AG09319 (cell line): ENCODE measurements around the gene FYB2.

ENCODE experiments used
- DNase-seq: peaks from one replicate; pipeline ENCODE4 v3.0.0-alpha.2; 2010; ENCODE audit warnings: low read depth; ENCODE audit errors: extremely low read depth
- CTCF ChIP-seq: IDR thresholded peaks from 2 replicates; pipeline ENCODE4 v1.5.1; 2011; ENCODE audit warnings: low read depth, mild to moderate bottlenecking, inconsistent platforms, low read length, moderate library complexity

The FYB2 gene, protein sequence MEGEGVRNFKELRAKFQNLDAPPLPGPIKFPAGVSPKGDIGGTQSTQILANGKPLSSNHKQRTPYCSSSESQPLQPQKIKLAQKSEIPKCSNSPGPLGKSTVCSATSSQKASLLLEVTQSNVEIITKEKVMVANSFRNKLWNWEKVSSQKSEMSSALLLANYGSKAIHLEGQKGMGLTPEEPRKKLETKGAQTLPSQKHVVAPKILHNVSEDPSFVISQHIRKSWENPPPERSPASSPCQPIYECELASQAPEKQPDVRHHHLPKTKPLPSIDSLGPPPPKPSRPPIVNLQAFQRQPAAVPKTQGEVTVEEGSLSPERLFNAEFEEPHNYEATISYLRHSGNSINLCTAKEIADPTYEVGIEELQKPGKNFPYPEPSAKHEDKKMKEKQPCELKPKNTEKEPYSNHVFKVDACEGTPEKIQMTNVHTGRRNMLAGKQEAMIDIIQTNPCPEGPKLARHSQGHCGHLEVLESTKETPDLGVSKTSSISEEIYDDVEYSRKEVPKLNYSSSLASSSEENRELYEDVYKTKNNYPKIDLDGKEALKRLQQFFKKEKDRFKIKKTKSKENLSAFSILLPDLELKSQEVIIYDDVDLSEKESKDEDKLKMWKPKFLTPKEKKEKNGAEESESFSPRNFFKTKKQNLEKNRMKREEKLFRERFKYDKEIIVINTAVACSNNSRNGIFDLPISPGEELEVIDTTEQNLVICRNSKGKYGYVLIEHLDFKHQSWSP

GRCh38 chr1:56819387-56819899 lies at the start of gene FYB2:
Gene FYB2 (minus strand): TSS chr1:56819404. CDS start chr1:56819290, 114 bp downstream.
- DNase-seq: no peak
- no peak for TF ChIP-seq CTCF

DNA sequence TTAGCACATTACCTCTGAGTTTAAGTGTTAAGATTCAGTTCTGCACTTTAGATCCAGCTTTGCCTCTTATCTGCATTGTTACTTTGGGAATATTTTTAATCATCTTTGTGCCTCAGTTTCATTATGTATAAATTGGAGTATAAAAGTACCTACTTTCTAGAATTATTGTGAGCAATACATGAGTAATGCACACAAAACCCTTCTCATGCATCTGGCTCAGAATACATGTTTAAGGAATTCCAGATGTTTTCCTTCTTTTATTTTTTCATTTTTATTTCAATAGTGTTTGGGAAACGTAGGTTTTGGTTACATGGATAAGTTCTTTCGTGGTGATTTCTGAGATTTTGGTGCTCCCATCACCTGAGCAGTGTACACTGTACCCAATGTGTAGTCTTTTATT lies 49.6 kb upstream of the FYB2 start:
- DNase-seq: no peak
- TF ChIP-seq CTCF: no peak

DNA sequence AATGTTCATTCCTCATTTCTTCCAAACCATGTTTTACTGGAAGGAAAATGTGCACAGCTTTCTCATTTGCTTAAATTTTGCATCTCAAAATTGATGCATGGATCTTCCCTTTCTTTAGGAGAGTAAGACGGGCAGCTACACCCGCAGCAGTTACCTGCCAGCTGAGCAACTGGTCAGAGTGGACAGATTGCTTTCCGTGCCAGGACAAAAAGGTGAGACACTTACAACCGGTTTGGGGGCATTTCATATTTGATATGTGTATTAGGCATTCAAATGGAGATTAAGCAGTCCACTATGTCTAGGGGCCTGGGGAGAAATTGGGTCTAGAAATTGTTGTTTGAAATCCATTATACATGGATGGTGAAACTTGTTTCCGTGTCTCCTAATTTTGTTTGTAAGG lies 48.3 kb upstream of the FYB2 start:
- TF ChIP-seq CTCF: no peak
- no peak for DNase-seq

DNA sequence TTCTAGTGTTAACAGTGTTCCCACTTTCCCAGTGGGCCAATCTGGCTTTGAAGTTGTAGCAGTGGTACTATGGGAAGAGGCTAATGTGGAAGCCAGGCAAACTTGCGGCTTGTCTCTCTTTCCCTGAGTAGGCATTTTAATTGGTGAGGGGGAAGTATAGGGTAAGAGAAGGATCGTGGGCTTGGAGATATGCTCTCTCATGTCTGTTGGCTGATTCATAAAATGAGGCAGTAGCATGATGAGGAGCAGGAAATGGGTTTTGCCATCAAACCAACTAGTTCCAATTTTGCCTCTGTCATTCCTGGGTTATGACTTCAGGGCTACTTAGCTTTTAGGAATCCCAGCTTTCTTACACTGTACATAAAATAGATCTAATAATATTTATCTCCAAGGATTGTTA lies 47.5 kb upstream of the FYB2 start:
- peak; percentile 29 for DNase-seq

GRCh38 chr1:56864430-56864829 lies 45.2 kb upstream of the FYB2 start:
- DNase-seq: no peak

More for the DNA sequence above, 47.5 kb upstream of the FYB2 start:
- no peak for TF ChIP-seq CTCF

GRCh38 chr1:56863265-56863992 lies 44.2 kb upstream of the FYB2 start:
- TF ChIP-seq CTCF: no peak

More at GRCh38 chr1:56864430-56864829, 45.2 kb upstream of the FYB2 start:
- no peak for TF ChIP-seq CTCF

More at GRCh38 chr1:56863265-56863992, 44.2 kb upstream of the FYB2 start:
- DNase-seq: no peak
